GM21528 (cell line): ENCODE results near the gene KYAT1.
A peak's percentile ranks its signal among the peaks of the same experiment; 100 is the strongest.
"Not testable (repeated sequence)": the region's sequence is repeated elsewhere in the genome, so short reads cannot be mapped to it uniquely, and the experiment has no call there.

Experiments used
- ATAC-seq: cut with Tn5 transposase; IDR thresholded peaks from one replicate; pipeline ENCODE4 v1.9.1; 2021; ENCODE audit warnings: mild to moderate bottlenecking, moderate library complexity; ENCODE audit not compliant: unreplicated experiment, low FRiP score

Gene KYAT1

DNA sequence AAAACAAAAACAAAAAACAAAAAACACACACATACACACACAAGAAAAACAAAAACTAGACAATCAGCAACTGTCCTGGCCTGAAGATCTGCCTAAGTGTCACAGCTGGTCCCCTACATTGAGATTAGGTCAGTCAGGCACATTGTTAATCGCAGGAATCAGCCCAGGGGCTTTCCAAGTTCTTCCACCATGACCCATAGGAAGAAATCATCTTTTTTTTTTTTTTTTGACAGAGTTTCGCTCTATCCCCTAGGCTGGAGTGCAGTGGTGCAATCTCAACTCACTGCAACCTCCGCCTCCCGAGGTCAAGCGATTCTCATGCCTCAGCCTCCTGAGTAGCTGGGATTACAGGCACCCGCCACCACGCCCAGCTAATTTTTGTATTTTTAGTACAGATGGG lies 38.6 kb downstream of the KYAT1 start:
- not testable (repeated sequence) for ATAC-seq

GRCh38 chr9:128841694-128842492 lies 39.9 kb downstream of the KYAT1 start:
- no peak for ATAC-seq

DNA sequence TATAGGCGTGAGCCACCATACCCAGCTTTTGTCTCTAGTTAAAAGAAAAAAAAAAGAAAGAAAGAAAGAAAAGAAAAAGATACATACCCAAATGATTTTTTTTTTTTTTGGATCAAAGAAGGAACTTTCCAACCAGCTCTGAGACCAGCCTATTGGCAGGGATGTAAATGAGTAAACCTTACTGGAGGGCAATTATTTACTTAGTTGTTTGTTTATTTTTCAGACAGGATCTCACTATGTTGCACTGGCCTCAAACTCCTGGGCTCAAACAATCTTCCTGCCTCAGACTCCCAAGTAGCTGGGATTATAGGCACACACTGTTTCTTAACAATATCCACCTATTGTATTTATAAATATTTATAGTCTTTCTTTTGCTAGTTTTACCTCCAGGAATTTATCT lies 41.2 kb downstream of the KYAT1 start:
- no peak for ATAC-seq

- ATAC-seq: no peak
Measured at GRCh38 chr9:128838338-128838737, 43.4 kb downstream of the KYAT1 start.

DNA sequence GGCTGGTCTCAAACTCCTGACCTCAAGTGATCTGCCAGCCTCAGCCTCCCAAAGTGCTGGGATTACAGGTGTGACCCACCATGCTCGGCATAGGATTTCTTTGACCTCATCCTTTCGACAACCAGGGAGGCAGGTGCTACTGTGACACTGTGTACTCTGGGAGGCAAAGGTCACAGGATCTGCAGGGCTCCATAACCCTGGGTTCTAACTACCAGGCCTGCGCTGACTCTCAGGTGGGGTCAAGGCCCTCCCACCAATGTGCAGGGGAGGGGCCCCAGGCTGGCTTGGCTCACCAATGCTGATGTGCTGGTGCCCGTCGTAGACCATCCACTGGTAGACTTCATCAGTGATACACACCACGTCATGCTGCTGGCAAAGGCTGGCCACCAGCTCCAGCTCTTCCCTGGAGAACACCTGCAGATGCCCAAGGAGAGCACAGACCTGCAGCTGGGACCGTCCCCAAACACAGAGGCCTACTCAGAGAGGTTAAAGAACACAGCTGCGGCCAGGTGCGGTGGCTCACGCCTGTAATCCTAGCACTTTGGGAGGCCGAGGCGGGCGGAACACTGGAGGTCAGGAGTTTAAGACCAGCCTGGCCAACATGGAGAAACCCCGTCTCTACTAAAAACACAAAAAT lies 45.1 kb downstream of the KYAT1 start:
- no peak for ATAC-seq

GRCh38 chr9:128835246-128836210 lies 46.2 kb downstream of the KYAT1 start:
- no peak for ATAC-seq

- ATAC-seq: no peak
Measured at GRCh38 chr9:128833696-128834095, 48.1 kb downstream of the KYAT1 start.

DNA sequence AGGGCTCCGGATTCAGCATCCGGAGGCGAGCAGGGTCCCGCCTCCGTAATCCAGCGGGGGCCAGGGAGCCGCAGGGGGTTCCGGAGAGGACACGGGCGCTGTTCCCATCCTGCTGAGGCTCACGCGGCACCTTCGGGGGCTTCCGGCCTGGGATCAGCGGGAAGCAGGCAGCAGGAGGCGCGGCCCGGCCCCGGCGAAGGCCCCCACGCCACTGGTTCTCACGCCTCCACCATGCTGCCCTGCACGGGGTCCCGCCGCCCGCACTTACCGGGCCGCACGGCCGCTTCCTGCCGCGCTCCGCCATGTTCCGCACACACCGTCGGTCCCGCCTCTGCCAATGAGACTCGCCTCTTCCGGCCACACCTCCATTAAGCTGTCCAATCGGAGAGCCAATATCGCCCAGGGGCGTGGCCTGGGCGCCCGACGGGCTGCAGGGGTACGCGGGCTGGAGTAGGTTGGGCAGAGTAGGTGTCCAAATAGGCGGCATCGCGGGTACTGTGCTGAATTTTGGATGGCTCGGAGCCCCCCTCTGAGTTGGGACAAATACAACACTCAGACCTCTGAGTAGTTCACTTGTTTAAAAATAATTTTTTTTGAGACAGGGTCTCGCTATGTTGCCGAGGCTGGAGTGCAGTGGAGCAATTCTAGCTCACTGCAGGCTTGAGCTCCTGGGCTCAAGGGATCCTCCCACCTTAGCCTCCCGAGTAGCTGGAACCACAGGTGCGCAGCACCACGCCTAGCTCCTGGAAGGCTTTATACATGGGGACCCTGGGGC lies 52.1 kb downstream of the KYAT1 start, which contains the start of gene SPOUT1:
SPOUT1 (minus strand) TSS at position 318 of the 775 bp plus-strand sequence; CDS start at position 304, 14 bp downstream.
- peak; percentile 97 for ATAC-seq

GRCh38 chr9:128828719-128829452 lies 52.9 kb downstream of the KYAT1 start:
- peak; percentile 15 for ATAC-seq

GRCh38 chr9:128828267-128828666 lies 53.5 kb downstream of the KYAT1 start:
- ATAC-seq: no peak

- no peak for ATAC-seq
Measured at GRCh38 chr9:128825923-128826700, 55.6 kb downstream of the KYAT1 start.

- ATAC-seq: no peak
Measured at GRCh38 chr9:128824911-128825310, 56.8 kb downstream of the KYAT1 start.

DNA sequence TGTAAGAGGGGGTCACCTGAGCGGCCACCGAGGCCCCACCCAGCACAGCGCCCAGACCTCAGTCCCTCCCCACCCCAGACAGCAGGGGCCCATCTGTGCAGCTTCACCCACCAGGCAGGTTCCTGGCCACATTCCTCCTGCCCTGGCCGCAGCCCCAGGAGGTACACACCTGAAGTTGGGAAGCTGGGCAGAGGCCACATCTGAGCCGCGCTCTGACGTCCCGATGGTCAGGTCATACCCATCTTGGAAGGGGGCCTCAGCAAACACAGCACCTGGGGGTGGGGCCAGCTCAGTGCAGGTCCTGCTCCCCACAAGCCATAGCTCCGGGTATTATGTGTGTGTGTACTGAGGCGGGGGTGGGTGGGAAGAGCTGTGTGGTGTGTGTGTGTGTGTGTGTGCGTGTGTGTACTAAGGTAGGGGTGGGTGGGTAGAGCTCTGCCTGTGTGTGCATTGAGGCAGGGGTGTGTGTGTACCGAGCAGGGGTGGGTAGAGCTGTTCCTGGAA lies 57.8 kb downstream of the KYAT1 start:
- ATAC-seq: no peak

DNA sequence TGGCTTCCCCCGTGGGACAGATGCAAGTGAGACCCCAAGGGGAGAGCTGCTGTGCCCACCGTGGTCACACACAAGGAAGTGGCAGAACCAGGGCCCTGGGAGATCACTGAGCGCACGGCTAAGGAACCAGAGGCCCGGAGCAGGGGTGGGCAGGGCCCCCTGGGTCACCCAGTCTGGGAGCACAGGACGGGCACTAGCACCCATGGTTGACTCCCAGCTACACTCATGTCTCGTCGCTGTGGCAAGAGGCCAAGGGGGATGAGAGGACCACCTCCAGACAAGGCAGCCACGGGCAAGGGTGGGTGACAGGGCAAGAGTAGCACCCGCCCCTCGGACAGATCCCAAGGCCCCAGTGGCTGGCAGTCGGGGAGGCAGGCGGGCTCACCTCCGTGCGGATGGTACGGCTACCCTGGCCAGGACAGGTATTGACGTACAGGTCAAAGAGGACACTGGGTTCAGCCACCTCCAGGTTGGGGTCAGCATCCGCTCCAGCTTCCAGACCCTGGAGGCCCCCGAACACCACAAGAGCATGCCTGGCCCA lies 58.3 kb downstream of the KYAT1 start:
- no peak for ATAC-seq

GRCh38 chr9:128822407-128823042 lies 59.2 kb downstream of the KYAT1 start:
- ATAC-seq: no peak

GRCh38 chr9:128821584-128822406 lies 60.0 kb downstream of the KYAT1 start:
- no peak for ATAC-seq
